Stomach smooth muscle (tissue), 2 donors: ENCODE results near the gene TRIM46.
"Not testable (repeated sequence)": the region's sequence is repeated elsewhere in the genome, so short reads cannot be mapped to it uniquely, and the experiment has no call there.

ENCODE experiments used
- H3K27ac ChIP-seq: one replicate; pipeline ENCODE4 v1.7.0; 2013; ENCODE audit warnings: mild to moderate bottlenecking, low read length, inconsistent platforms
- H3K27me3 ChIP-seq, 2 donors: one replicate each; pipeline ENCODE4 v1.7.0; 2013; ENCODE audit warnings: low read length in 2 of 2; ENCODE audit not compliant: insufficient read depth in 2 of 2, control insufficient read depth in 1 of 2
- H3K36me3 ChIP-seq, 2 donors: one replicate each; pipeline ENCODE4 v1.7.0; 2013; ENCODE audit warnings: low read length in 2 of 2; ENCODE audit not compliant: control insufficient read depth in 2 of 2, insufficient read depth in 2 of 2
- H3K4me1 ChIP-seq: one replicate; pipeline ENCODE4 v1.7.0; 2013; ENCODE audit warnings: low read length; ENCODE audit not compliant: control insufficient read depth, insufficient read depth
- H3K4me3 ChIP-seq, 2 donors: one replicate each; pipeline ENCODE4 v1.7.0; 2013; ENCODE audit warnings: low read length in 2 of 2
- H3K9ac ChIP-seq, 2 donors: one replicate each; pipeline ENCODE4 v1.7.0; 2013; ENCODE audit warnings: low read length in 2 of 2, mild to moderate bottlenecking in 1 of 2
- H3K9me3 ChIP-seq, 2 donors: one replicate each; pipeline ENCODE4 v1.7.0; 2013; ENCODE audit warnings: low read length in 2 of 2; ENCODE audit not compliant: control insufficient read depth in 2 of 2
- donor health status: healthy.
- donor health status: Pancreatic carcinoma.

TRIM46 gene

DNA sequence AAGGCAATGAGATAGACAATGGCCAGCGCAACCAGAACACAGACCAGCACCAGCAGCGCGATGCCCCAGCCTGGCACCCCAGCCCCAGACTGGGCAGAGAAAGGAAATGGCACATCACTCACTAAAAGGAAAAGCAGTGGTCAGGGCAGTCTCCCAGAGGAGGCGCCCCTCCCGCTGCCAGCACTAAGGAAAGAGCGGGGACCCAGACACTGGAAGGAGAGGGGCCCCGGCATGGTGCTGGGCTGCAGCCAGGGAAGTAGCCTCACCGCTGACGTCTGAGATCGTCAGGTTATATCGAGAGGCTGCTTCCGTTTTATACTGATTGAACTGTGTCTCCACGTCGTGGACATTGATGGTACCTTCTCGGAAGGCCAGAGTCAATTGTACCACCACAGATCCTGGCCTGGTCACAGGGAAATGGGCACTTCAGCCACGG, 13.8 kb downstream of the TRIM46 start:
- Histone ChIP-seq H3K4me1 (peaks cover 3% of the 10 kb centered on the region), H3K27ac (no peak overlapping the region), H3K9ac (no peak overlapping the region), H3K27me3 (no peaks in the 10 kb centered on the region), H3K4me3 (no peak overlapping the region), H3K36me3 (no peaks in the 10 kb centered on the region), H3K9me3 (no peaks in the 10 kb centered on the region)

DNA sequence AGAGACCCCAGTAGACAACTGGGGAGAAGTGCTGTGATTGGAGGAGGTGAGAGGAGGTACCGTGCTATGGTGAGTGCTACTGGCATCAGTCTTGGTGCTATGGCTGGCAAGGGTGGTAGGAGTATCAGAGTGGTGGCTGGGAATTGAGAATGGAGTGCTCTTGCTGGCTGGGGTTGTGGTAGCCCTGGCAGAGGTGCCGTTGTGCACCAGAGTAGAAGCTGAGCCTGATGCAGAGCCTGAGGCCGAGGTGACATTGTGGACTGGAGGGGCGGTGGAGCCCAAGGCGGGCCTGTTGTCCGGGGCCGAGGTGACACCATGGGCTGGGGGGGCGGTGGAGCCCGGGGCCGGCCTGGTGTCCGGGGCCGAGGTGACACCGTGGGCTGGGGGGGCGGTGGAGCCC, 14.6 kb downstream of the TRIM46 start:
- Histone ChIP-seq H3K36me3 (no peaks in the 10 kb centered on the region), H3K4me1 (peaks cover 11% of the 10 kb centered on the region), H3K27me3 (no peaks in the 10 kb centered on the region), H3K27ac (no peak overlapping the region), H3K9me3 (no peaks in the 10 kb centered on the region), H3K4me3 (no peak overlapping the region), H3K9ac (no peak overlapping the region)

DNA sequence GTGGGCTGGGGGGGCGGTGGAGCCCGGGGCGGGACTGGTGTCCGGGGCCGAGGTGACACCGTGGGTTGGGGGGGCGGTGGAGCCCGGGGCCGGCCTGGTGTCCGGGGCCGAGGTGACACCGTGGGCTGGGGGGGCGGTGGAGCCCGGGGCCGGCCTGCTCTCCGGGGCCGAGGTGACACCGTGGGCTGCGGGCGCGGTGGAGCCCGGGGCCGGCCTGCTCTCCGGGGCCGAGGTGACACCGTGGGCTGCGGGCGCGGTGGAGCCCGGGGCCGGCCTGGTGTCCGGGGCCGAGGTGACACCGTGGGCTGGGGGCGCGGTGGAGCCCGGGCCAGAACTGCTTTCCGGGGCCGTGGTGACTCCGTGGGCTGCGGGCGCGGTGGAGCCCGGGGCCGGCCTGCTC, 16.3 kb downstream of the TRIM46 start:
- not testable (repeated sequence) for H3K36me3 ChIP-seq, H3K9ac ChIP-seq, H3K27ac ChIP-seq, H3K27me3 ChIP-seq, H3K4me3 ChIP-seq, H3K9me3 ChIP-seq
- peaks cover 24% of the 10 kb centered on the region for H3K4me1 ChIP-seq

DNA sequence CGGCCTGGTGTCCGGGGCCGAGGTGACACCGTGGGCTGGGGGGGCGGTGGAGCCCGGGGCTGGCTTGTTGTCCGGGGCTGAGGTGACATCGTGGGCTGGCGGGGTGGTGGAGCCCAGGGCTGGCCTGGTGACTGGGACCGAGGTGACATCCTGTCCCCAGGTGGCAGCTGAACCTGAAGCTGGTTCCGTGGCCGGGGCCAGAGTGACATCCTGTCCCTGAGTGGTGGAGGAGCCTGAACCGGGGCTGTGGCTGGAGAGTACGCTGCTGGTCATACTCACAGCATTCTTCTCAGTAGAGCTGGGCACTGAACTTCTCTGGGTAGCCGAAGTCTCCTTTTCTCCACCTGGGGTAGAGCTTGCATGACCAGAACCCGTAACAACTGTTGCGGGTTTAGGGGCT, 18.3 kb downstream of the TRIM46 start:
- Histone ChIP-seq H3K4me1 (peaks cover 38% of the 10 kb centered on the region), H3K9me3 (no peaks in the 10 kb centered on the region), H3K36me3 (peaks cover 4 to 6% of the 10 kb centered on the region in 2 donors), H3K4me3 (peak overlapping the region in 1 of 2 donors; percentile 22), H3K27ac (peak overlapping the region; percentile 76), H3K9ac (no peak overlapping the region), H3K27me3 (no peaks in the 10 kb centered on the region)

DNA sequence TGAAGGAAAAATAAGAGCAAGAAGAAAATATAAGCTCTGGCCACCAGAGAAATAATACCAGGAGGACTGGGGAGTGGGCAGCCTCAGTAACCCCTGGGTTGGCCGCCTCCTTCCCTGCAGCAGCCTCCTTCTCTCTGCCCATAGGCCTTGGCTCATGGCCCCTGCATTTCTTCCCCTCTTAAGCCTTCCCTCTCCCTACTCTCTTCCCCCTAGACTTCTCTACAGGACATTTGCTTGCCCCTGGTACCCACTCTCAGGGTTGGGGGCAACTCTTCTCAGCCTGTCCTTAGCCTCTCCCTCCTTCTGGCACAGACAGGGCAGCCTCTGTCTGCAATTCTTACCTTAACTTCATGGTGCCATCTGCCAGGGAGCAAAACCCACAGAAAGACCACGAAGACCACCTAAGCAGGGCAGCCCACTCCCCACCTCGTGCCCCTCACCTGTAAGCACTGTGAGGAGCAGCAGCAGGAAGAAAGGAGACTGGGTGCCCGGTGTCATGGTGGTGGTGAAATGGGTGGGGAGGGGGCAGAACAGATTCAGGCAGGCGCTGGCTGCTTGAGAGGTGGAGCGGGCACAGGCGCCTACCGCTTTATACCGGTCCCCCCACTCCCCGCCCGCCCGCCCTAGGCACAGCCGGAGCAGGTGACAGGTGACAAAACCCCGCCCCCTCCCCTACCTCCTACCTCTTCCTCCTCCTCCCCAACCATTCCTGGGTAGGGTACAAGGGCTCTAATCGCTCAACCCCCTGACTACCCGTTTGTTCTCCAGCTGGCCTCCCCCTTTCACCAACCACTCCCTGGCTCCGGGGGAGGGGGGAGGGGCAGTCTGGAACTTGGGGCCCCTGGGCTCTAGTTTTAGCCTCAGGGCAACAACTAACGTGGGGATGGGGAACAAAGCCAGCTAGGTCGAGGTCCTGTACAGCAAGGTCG, 19.0 kb downstream of the TRIM46 start:
- H3K27me3 ChIP-seq, result no peaks in the 10 kb centered on the region
- peaks cover 10% of the 10 kb centered on the region in 2 donors for H3K36me3 ChIP-seq
- H3K9ac ChIP-seq, result peak overlapping the region; percentile 83 to 87
- H3K9me3 ChIP-seq, result no peaks in the 10 kb centered on the region
- peaks cover 39% of the 10 kb centered on the region for H3K4me1 ChIP-seq
- peak overlapping the region; percentile 60 to 81 for H3K4me3 ChIP-seq
- H3K27ac ChIP-seq, result peak overlapping the region; percentile 96

DNA sequence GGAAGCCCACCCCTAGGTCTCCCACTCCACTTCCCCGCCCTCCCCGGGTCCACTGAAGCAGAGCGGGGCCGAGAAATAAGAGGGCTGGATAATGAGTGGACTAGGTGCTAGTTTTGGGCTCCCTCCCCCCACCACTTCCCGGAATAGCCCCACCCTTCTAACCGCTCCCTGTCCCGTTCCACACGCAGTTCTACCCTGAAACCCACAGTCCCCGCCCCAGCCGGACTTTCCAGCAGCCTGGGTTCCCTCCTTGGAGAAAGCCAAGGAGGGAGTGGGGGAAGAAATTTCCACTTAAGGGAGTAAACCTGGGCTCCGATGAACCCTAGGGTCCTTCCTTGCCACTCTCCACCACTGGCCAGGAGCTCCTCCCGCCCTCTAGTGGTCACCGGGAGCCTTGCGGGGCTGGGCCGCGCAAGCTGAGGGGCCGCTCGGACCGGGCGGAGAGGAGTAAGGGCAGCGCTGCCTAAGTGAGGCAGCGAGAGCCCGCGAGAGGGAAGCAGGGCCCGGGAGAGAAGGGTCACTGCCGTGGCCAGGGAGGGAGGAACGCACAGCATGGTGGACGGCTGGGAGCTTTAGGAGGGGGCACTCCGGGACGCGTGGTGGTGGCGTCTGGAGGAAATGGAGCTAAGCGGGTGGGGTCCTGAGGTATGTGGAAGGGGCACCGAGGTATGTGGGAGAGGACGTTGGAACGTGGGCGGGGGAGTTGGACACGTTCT, 19.8 kb downstream of the TRIM46 start:
- Histone ChIP-seq H3K27ac (peak overlapping the region; percentile 96), H3K4me1 (peaks cover 39% of the 10 kb centered on the region), H3K9ac (peak overlapping the region; percentile 83 to 87), H3K9me3 (no peaks in the 10 kb centered on the region), H3K27me3 (no peaks in the 10 kb centered on the region), H3K4me3 (peak overlapping the region; percentile 60 to 81), H3K36me3 (peaks cover 18% of the 10 kb centered on the region in 2 donors)

DNA sequence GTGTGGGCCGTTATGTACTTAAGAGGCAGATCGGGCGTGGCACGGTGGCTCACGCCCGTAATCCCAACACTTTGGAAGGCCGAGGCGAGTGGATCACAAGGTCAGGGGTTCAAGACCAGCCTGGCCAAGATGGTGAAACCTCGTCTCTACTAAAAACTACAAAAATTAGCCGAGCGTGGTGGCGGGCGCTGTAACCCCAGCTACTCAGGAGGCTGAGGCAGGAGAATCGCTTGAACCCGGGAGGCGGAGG, 20.3 kb downstream of the TRIM46 start:
- Histone ChIP-seq H3K36me3 (peaks cover 19% of the 10 kb centered on the region in 2 donors), H3K4me1 (peaks cover 39% of the 10 kb centered on the region), H3K27ac (peak overlapping the region; percentile 96), H3K9ac (peak overlapping the region; percentile 83 to 87), H3K4me3 (peak overlapping the region; percentile 60 to 81)
- H3K27me3 ChIP-seq, H3K9me3 ChIP-seq: not testable (repeated sequence)

DNA sequence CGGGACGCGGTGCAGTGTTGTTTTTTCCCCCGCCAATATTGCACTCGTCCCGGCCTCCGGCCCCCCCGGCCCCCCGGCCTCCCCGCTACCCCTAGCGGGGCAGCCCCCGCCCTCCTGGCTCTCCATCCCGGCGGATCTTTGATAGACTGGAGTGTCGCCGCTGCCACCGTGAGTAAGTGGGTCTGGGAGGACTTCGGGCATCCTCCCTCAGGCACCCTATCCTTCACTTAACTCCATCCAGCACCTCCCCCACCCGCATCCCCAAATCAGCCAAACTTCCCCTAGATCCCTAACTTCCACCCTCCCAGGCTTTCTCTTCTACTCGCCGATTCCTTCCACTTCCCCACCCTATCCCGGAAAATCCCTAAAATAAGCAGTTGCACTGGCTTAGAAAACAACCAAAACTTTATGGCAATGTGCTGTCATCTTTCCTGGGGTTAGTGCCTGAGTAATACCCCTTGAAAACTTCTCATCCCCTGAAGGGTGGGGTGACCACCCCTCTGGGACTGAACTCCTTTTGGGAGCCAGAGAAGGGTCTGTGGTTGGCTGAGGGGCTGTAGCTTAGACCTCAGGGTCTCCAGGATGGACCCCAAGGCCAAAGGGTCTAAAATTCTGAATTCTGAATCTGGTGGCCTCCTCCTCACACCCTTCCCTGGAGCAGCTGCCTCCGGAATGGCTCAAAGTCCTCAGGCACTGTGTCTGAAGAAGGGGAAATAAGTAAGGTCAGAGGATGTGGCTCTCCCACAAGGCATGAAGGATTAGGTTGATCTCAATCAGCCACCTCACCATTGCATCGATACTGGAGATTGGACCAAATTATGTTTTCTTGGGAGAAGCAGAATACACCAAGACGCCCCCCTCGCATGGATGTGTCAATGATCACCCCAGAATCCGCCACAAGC, 21.8 kb downstream of the TRIM46 start:
- H3K27ac ChIP-seq, result peak overlapping the region; percentile 96
- H3K9me3 ChIP-seq, result no peaks in the 10 kb centered on the region
- H3K27me3 ChIP-seq, result no peaks in the 10 kb centered on the region
- H3K9ac ChIP-seq, result peak overlapping the region; percentile 68 to 83
- peaks cover 27 to 29% of the 10 kb centered on the region in 2 donors for H3K36me3 ChIP-seq
- peaks cover 39% of the 10 kb centered on the region for H3K4me1 ChIP-seq
- H3K4me3 ChIP-seq, result peak overlapping the region; percentile 51 to 68

DNA sequence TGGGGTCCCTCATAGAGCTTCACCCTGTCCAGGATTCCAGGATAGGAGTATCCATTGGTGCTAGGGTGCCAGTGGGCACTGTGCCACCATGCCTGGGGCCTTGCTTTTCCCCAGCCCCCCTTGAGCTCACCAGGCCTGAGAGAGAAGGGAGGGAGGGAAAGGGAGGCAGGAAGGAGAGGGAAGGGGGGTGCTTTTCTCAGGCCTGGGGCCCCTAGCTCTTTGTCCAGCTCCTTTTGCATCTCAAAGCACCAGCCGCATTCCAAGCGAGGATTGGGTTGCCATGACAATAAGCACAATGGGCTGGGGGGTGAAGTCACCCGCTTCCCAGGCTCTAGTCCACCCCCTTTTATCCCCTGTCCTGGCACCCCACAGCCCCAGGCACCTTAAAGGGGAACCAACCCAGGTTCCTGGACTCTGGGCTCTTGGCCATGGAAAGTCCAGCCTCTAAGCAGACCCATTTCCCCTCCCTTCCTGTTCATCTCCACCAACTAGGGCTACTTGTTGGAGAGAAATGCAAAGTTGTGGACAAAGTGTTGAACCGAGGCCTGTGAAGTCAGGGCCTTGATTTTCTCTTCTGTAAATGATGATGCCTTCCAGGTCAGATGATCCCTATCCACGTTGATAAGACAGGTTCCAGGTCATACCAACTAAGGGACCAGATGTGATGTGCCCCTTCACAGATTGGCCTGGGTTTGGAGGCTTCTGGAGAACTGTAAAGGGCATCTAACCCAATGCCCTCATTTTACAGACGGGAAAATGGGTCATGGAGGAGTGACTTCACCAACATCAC, 22.6 kb downstream of the TRIM46 start:
- H3K9ac ChIP-seq, result peak overlapping the region; percentile 42 to 83
- H3K9me3 ChIP-seq, result no peaks in the 10 kb centered on the region
- peak overlapping the region; percentile 96 for H3K27ac ChIP-seq
- no peaks in the 10 kb centered on the region for H3K27me3 ChIP-seq
- H3K4me1 ChIP-seq, result peaks cover 39% of the 10 kb centered on the region
- no peak overlapping the region for H3K4me3 ChIP-seq
- peaks cover 35 to 36% of the 10 kb centered on the region in 2 donors for H3K36me3 ChIP-seq
